ENCODE measurements around the gene PIK3R3. TPM values are rescaled to one million over a fixed set of nuclear protein-coding genes. Genes with fewer than 3 reads are reported as not detected.
A peak's percentile ranks its signal among the peaks of the same experiment; 100 is the strongest.

PIK3R3 gene
- total and polyA plus RNA-seq, 11 donors = 11.8 to 54.1 (median 41.9) TPM

GRCh38 chr1:46171871-46172270 is 39.4 kb upstream of the PIK3R3 start:
- DNase-seq (peak in 2 of 5 donors; percentile 36 to 54), ATAC-seq (peak in 1 of 4 donors; percentile 12)
- peaks cover 0 to 5% (median 0%) of the 10 kb centered on the region in 9 donors for H3K27me3 ChIP-seq
- peak overlapping the region; percentile 28 to 93 (median 76) for H3K27ac ChIP-seq
- intact Hi-C loops (cut with DNase I) = loop anchor here in 2 of 10 donors (1.0 to 10.0 kb wide), 2 partner anchors 39 to 277 kb away; no protein-coding TSS in a partner anchor
- 37 to 50% (median 43%) methylated on average over 5 to 6 of the region's 6 CpGs for WGBS, 4 donors
- no peaks in the 10 kb centered on the region for H3K36me3 ChIP-seq
- H3K4me3 ChIP-seq = peak overlapping the region in 2 of 12 donors; percentile 6 to 13
- H3K9me3 ChIP-seq = no peaks in the 10 kb centered on the region
- peaks cover 11 to 85% (median 61%) of the 10 kb centered on the region in 12 donors for H3K4me1 ChIP-seq
- TF ChIP-seq CTCF (IDR thresholded peaks at IDR 0.05) = no peak
- TF ChIP-seq POLR2A (IDR thresholded peaks at IDR 0.05) = no peak

GRCh38 chr1:46171351-46171750 is 38.9 kb upstream of the PIK3R3 start:
- peak in 4 of 5 donors; percentile 57 to 84 (median 74) for DNase-seq
- 51 to 85% (median 68%) methylated on average over 7 to 8 of the region's 8 CpGs for WGBS, 4 donors
- TF ChIP-seq CTCF (IDR thresholded peaks at IDR 0.05) = no peak
- peak in 1 of 2 donors; percentile 37 for TF ChIP-seq POLR2A (IDR thresholded peaks at IDR 0.05)
- peaks cover 0 to 5% (median 0%) of the 10 kb centered on the region in 9 donors for H3K27me3 ChIP-seq
- H3K36me3 ChIP-seq = no peaks in the 10 kb centered on the region
- intact Hi-C loops (cut with DNase I) = loop anchor here in 2 of 10 donors (1.0 to 10.0 kb wide), 2 partner anchors 38 to 277 kb away; no protein-coding TSS in a partner anchor
- H3K4me3 ChIP-seq = peak overlapping the region in 3 of 12 donors; percentile 6 to 13 (median 9)
- H3K9me3 ChIP-seq = no peaks in the 10 kb centered on the region
- ATAC-seq = peak; percentile 30 to 65 (median 51)
- peaks cover 11 to 90% (median 66%) of the 10 kb centered on the region in 12 donors for H3K4me1 ChIP-seq
- H3K27ac ChIP-seq = peak overlapping the region; percentile 46 to 93 (median 76)

GRCh38 chr1:46169811-46170454 is 37.5 kb upstream of the PIK3R3 start:
- peak overlapping the region in 8 of 12 donors; percentile 54 to 88 (median 80) for H3K27ac ChIP-seq
- no peak for ATAC-seq

More at GRCh38 chr1:46169811-46170454, 37.5 kb upstream of the PIK3R3 start:
- WGBS, 4 donors = 96 to 100% (median 97%) methylated on average over 3 of the region's 3 CpGs
- intact Hi-C loops (cut with DNase I) = loop anchor here in 3 of 10 donors (5.0 to 10.0 kb wide), 3 partner anchors 38 to 275 kb away; partner anchors contain the start of gene PIK3R3 (in 1 of the 3)
- Histone ChIP-seq H3K9me3 (no peaks in the 10 kb centered on the region), H3K4me1 (peaks cover 11 to 88% (median 63%) of the 10 kb centered on the region in 12 donors), H3K27me3 (peaks cover 0 to 5% (median 0%) of the 10 kb centered on the region in 9 donors), H3K4me3 (no peak overlapping the region), H3K36me3 (no peaks in the 10 kb centered on the region)
- DNase-seq = no peak
- TF ChIP-seq CTCF (IDR thresholded peaks at IDR 0.05) (no peak), POLR2A (IDR thresholded peaks at IDR 0.05) (no peak)
